HepG2 (cell line): ENCODE measurements around the gene CELSR3. TPM values are rescaled to one million over a fixed set of nuclear protein-coding genes. Genes with fewer than 3 reads are reported as not detected.
A peak's percentile ranks its signal among the peaks of the same experiment; 100 is the strongest.

ENCODE experiments used
- CENPT ChIP-seq: sonication (generic); formaldehyde crosslinking; IDR thresholded peaks from 2 replicates; pipeline ENCODE4 v1.8.0; 2022; ENCODE audit warnings: low read depth, mild to moderate bottlenecking, moderate library complexity, missing genetic modification reagents
- FUBP1 ChIP-seq: sonication (generic); formaldehyde crosslinking; IDR thresholded peaks from 2 replicates; pipeline ENCODE4 v1.5.1; 2020; ENCODE audit warnings: missing genetic modification reagents, mild to moderate bottlenecking, borderline replicate concordance
- GLMP ChIP-seq: sonication (generic); formaldehyde crosslinking; IDR thresholded peaks from 2 replicates; pipeline ENCODE4 v1.9.0; 2021; ENCODE audit warnings: missing genetic modification reagents, mild to moderate bottlenecking, borderline replicate concordance
- HDAC6 ChIP-seq: fragments of 200-600 bp; sonication (generic); IDR thresholded peaks from 2 replicates; pipeline ENCODE4 v1.7.0; 2017; ENCODE audit warnings: mild to moderate bottlenecking, antibody characterized with exemption, low read length, low read depth
- MIER2 ChIP-seq: IDR thresholded peaks from 2 replicates; pipeline ENCODE4 v1.6.1; 2016; ENCODE audit warnings: missing biosample characterization, missing genetic modification reagents
- NR2F2 ChIP-seq: IDR thresholded peaks from 2 replicates; pipeline ENCODE4 v1.6.1; 2012; ENCODE audit warnings: low read depth, inconsistent platforms, borderline replicate concordance
- SALL1 ChIP-seq: sonication (generic); formaldehyde crosslinking; IDR thresholded peaks from 2 replicates; pipeline ENCODE4 v1.8.0; 2022; ENCODE audit warnings: mild to moderate bottlenecking, missing genetic modification reagents
- ZBTB20 ChIP-seq: sonication (generic); formaldehyde crosslinking; IDR thresholded peaks from 2 replicates; pipeline ENCODE4 v1.8.1; 2023; ENCODE audit warnings: missing genetic modification reagents, low read depth, mild to moderate bottlenecking, borderline replicate concordance
- ZBTB40 ChIP-seq, 2 experiments: fragments of 450-650 bp in 1 of 2; sonication (generic) in 1 of 2; formaldehyde crosslinking in 1 of 2; IDR thresholded peaks; 2 replicates each; pipeline versions ENCODE4 v1.6.1 to v1.8.0; 2016 to 2022; ENCODE audit warnings: antibody characterized with exemption in 1 of 2, mild to moderate bottlenecking in 1 of 2, missing genetic modification reagents in 1 of 2
- ZBTB42 ChIP-seq: sonication (generic); formaldehyde crosslinking; IDR thresholded peaks from 2 replicates; pipeline ENCODE4 v1.5.0; 2020; ENCODE audit warnings: mild to moderate bottlenecking, missing genetic modification reagents
- ZFP41 ChIP-seq: sonication (generic); formaldehyde crosslinking; IDR thresholded peaks from 2 replicates; pipeline ENCODE4 v1.4.0; 2020; ENCODE audit warnings: mild to moderate bottlenecking, missing genetic modification reagents, borderline replicate concordance
- ZKSCAN8 ChIP-seq: IDR thresholded peaks from 2 replicates; pipeline ENCODE4 v1.6.1; 2016; ENCODE audit warnings: borderline replicate concordance, missing genetic modification reagents, missing compliant biosample characterization
- ZNF350 ChIP-seq: sonication (generic); formaldehyde crosslinking; IDR thresholded peaks from 2 replicates; pipeline ENCODE4 v1.4.0; 2020; ENCODE audit warnings: mild to moderate bottlenecking, low read depth, missing genetic modification reagents, borderline replicate concordance
- polyA plus RNA-seq, 8 experiments: library from polyadenylated mRNA; depleted of rRNA in 3 of 8; stranded (reverse) in 7 of 8; unstranded in 1 of 8; fragments of >200 nt; fragmentation: Illumina TruSeq in 4 of 8; extraction: Trizol in 4 of 8; gene quantifications; 2 replicates each; pipeline versions ENCODE4 v1.2.1 to v1.2.3, GENCODE V29; 2011 to 2016; ENCODE audit warnings: low read depth in 4 of 8, missing spikeins in 1 of 8, mixed read lengths in 1 of 8; ENCODE audit not compliant: insufficient read depth in 1 of 8
- total RNA-seq, 5 experiments: library from RNA; depleted of rRNA; stranded (reverse); fragments of >200 nt; fragmentation: Illumina TruSeq; extraction: Trizol; gene quantifications; 2 replicates each; pipeline ENCODE4 v1.2.3, GENCODE V29; 2016; ENCODE audit warnings: low read depth in 1 of 5

Gene CELSR3
- total and polyA plus RNA-seq, 2 of the 13 experiments (the other 11 are each of a cell fraction or from before 2014, with no cell fraction given), result 5.4 to 6.7 TPM

- TF ChIP-seq FUBP1 (no peak), ZFP41 (CRISPR knock-in tag) (peak; percentile 80; the same call in 1 of the 2 replicates), ZBTB42 (CRISPR knock-in tag) (no peak), NR2F2 (no peak; the same call in 1 of the 2 replicates), GLMP (CRISPR knock-in tag) (no peak), MIER2 (CRISPR knock-in tag) (no peak), SALL1 (CRISPR knock-in tag) (peak; percentile 93), ZKSCAN8 (CRISPR knock-in tag) (no peak), CENPT (CRISPR knock-in tag) (peak; percentile 61; the same call in 1 of the 2 replicates), ZNF350 (CRISPR knock-in tag) (peak; percentile 87), ZBTB40 (IDR thresholded peaks at IDR 0.05) (no peak), ZBTB40 (CRISPR knock-in tag; IDR thresholded peaks at IDR 0.05) (peak; percentile 82), HDAC6 (no peak), ZBTB20 (no peak; the same call in 1 of the 2 replicates)
Observed at GRCh38 chr3:48609088-48610005, 53.3 kb downstream of the CELSR3 start, which contains the start of gene UQCRC1 (continued).
